Measurements from ENCODE around the gene MX2.
A peak's percentile ranks its signal among the peaks of the same experiment; 100 is the strongest.

MX2 gene

GRCh38 chr21:41361053-41361785 lies 608 bp upstream of the MX2 start:
- no peak for FAIRE-seq
- no peak for DNase-seq (ENCODE audit: extremely low spot score, insufficient read length, low read depth)

- no peak for FAIRE-seq
- DNase-seq (ENCODE audit: extremely low spot score, insufficient read length, low read depth), result no peak
Observed at GRCh38 chr21:41362605-41363369, 960 bp downstream of the MX2 start.

- DNase-seq (ENCODE audit: extremely low spot score, insufficient read length, low read depth) (no peak), FAIRE-seq (no peak)
Observed at GRCh38 chr21:41363370-41364270, 1.8 kb downstream of the MX2 start.

- FAIRE-seq, result no peak
- no peak for DNase-seq (ENCODE audit: extremely low spot score, insufficient read length, low read depth)
Observed at GRCh38 chr21:41364308-41364707, 2.5 kb downstream of the MX2 start.

- FAIRE-seq (peak; percentile 69), DNase-seq (ENCODE audit: extremely low spot score, insufficient read length, low read depth) (no peak)
Observed at GRCh38 chr21:41365377-41366107, 3.7 kb downstream of the MX2 start.

- DNase-seq (ENCODE audit: extremely low spot score, insufficient read length, low read depth), result no peak
- peak; percentile 91 for FAIRE-seq
Observed at GRCh38 chr21:41366522-41367151, 4.8 kb downstream of the MX2 start.

GRCh38 chr21:41367301-41367944 lies 5.6 kb downstream of the MX2 start:
- FAIRE-seq (no peak), DNase-seq (ENCODE audit: extremely low spot score, insufficient read length, low read depth) (no peak)

- FAIRE-seq (peak; percentile 98), DNase-seq (ENCODE audit: extremely low spot score, insufficient read length, low read depth) (peak; percentile 66)
Observed at GRCh38 chr21:41367945-41368734, 6.3 kb downstream of the MX2 start.

GRCh38 chr21:41368735-41369104 lies 6.9 kb downstream of the MX2 start:
- DNase-seq (ENCODE audit: extremely low spot score, insufficient read length, low read depth), result no peak
- FAIRE-seq, result peak; percentile 12

- DNase-seq (ENCODE audit: extremely low spot score, insufficient read length, low read depth), result no peak
- peak; percentile 89 for FAIRE-seq
Observed at GRCh38 chr21:41369105-41369919, 7.5 kb downstream of the MX2 start.

- peak; percentile 73 for FAIRE-seq
- no peak for DNase-seq (ENCODE audit: extremely low spot score, insufficient read length, low read depth)
Observed at GRCh38 chr21:41369920-41370839, 8.4 kb downstream of the MX2 start.

GRCh38 chr21:41370840-41371684 lies 9.2 kb downstream of the MX2 start:
- FAIRE-seq (no peak), DNase-seq (ENCODE audit: extremely low spot score, insufficient read length, low read depth) (no peak)

GRCh38 chr21:41371685-41372030 lies 9.8 kb downstream of the MX2 start:
- DNase-seq (ENCODE audit: extremely low spot score, insufficient read length, low read depth), result no peak
- no peak for FAIRE-seq

- FAIRE-seq (no peak), DNase-seq (ENCODE audit: extremely low spot score, insufficient read length, low read depth) (no peak)
Observed at GRCh38 chr21:41373253-41373652, 11.4 kb downstream of the MX2 start.

- FAIRE-seq, result no peak
Observed at GRCh38 chr21:41373763-41374162, 11.9 kb downstream of the MX2 start.

More at GRCh38 chr21:41373763-41374162, 11.9 kb downstream of the MX2 start:
- no peak for DNase-seq (ENCODE audit: extremely low spot score, insufficient read length, low read depth)
